Ishikawa (cell line): Measurements from ENCODE around the gene STXBP5.

Experiments
- EGR1 ChIP-seq: IDR thresholded peaks from 2 replicates; pipeline ENCODE4 v1.6.1; 2012
- FOXM1 ChIP-seq: IDR thresholded peaks from 2 replicates; pipeline ENCODE4 v1.6.1; 2012; ENCODE audit warnings: low read depth, borderline replicate concordance
- NFIC ChIP-seq: IDR thresholded peaks from 2 replicates; pipeline ENCODE4 v1.6.1; 2012
- TCF12 ChIP-seq: IDR thresholded peaks from 2 replicates; pipeline ENCODE4 v1.6.1; 2012; ENCODE audit warnings: low read depth
- YY1 ChIP-seq: IDR thresholded peaks from 2 replicates; pipeline ENCODE4 v1.6.1; 2012; ENCODE audit warnings: low read depth

Gene STXBP5

DNA sequence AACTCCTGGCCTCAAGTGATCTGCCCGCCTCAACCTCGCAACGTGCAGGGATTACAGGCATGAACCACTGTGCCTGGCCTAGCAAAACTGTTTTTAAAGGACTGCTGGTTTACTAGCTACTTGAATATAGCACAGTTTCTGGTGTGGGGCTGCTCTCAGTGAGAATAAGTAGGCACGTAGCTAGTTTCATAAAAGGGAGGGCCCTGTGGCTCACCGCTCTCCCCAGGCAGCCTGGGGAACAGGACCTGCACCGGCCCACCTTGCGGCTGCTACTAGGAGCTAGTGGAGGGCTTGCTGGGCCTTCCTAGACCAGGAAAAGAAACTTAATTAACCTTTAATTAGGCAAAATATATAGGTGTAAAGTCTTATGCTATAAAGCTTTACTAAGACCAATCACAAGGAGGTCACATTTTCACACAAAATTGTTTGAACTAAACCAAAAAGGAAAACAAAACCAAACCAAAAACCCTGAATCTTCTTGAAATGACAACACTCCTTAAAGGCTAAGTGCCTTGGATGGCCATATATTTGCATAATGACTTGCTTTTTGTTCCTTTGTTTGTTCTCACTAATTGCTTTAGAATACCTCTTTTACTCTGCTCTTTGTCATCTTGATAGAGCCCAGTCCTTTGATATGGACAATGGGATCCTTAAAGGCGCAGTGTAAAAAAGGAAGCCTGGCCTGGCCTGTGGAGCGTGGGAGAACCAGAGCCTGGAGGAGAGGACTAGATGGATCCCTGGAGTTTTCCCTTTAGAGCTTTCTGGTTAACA, 234.7 kb downstream of the STXBP5 start:
- TF ChIP-seq NFIC (no peak), EGR1 (no peak), TCF12 (no peak), FOXM1 (no peak), YY1 (no peak)
